Keratinocyte (primary cell): ENCODE results near the gene AVPR2.

ENCODE experiments used
- EZH2 ChIP-seq: IDR thresholded peaks from one replicate; pipeline ENCODE4 v1.6.1; 2012; ENCODE audit warnings: inconsistent platforms, mild to moderate bottlenecking, low read length, moderate library complexity
- TF ChIP-seq, protein P1 (sequence below), 3 experiments: IDR thresholded peaks in 1 of 3; conservative IDR thresholded peaks in 1 of 3; optimal IDR thresholded peaks in 1 of 3; 2 replicates in 2 of 3; 3 replicates in 1 of 3; pipeline versions ENCODE3 to v1.5.1; 2011; ENCODE audit warnings: low read length in 3 of 3, mild to moderate bottlenecking in 3 of 3, moderate library complexity in 2 of 3, control low read depth in 1 of 3, inconsistent platforms in 1 of 3; ENCODE audit not compliant: insufficient read depth in 2 of 3; ENCODE audit errors: extremely low read depth in 1 of 3

DNA sequence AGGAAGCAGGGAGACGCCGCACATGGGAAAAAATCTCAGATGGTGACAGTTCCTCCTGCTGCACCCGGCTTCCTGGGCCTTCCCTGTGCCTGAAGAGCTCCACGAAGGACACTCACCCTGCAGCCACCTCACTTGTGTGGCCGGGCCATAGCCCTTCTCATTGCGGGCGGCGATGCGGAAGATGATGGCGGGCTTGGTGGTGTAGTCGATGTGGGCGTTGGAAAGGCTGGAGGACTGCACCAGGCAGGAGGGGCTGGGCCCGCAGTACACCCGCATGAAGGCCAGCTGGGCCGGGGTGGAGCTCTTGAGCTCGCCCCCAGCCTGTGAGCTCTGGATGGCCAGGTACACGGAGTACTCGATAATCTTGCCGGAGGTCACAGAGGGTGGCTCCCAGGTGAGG, 45.7 kb downstream of the AVPR2 start:
- TF ChIP-seq, protein P1, sequence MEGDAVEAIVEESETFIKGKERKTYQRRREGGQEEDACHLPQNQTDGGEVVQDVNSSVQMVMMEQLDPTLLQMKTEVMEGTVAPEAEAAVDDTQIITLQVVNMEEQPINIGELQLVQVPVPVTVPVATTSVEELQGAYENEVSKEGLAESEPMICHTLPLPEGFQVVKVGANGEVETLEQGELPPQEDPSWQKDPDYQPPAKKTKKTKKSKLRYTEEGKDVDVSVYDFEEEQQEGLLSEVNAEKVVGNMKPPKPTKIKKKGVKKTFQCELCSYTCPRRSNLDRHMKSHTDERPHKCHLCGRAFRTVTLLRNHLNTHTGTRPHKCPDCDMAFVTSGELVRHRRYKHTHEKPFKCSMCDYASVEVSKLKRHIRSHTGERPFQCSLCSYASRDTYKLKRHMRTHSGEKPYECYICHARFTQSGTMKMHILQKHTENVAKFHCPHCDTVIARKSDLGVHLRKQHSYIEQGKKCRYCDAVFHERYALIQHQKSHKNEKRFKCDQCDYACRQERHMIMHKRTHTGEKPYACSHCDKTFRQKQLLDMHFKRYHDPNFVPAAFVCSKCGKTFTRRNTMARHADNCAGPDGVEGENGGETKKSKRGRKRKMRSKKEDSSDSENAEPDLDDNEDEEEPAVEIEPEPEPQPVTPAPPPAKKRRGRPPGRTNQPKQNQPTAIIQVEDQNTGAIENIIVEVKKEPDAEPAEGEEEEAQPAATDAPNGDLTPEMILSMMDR (optimal IDR thresholded peaks at IDR 0.05 in 1 of 3, IDR thresholded peaks at IDR 0.05 in 1 of 3, conservative IDR thresholded peaks at IDR 0.05 in 1 of 3; ENCODE audit: extremely low read depth in 1 of 3, insufficient read depth in 2 of 3, low read length in 3 of 3) = no peak
- TF ChIP-seq EZH2 = no peak
